Keratinocyte (primary cell): ENCODE data around the gene SP1. TPM values are rescaled to one million over a fixed set of nuclear protein-coding genes. Genes with fewer than 3 reads are reported as not detected.
A peak's percentile ranks its signal among the peaks of the same experiment; 100 is the strongest.

Source experiments
- DNase-seq: peaks from one replicate; pipeline ENCODE4 v3.0.0-alpha.2; 2011; ENCODE audit warnings: low read depth, missing footprints, low spot score
- FAIRE-seq: peaks from 2 replicates; lab custom pipeline; 2011; peaks lifted over from hg19 to GRCh38; lab: Jason Lieb, UNC
- H2AFZ ChIP-seq: 2 replicates; pipeline ENCODE4 v1.6.0; 2012; ENCODE audit warnings: low read length, control low read depth, inconsistent platforms; ENCODE audit not compliant: control insufficient read depth
- H3K27ac ChIP-seq: 2 replicates; pipeline ENCODE4 v1.5.1; 2011; ENCODE audit warnings: low read length; ENCODE audit not compliant: control insufficient read depth, insufficient read depth
- H3K27me3 ChIP-seq: 3 replicates; pipeline ENCODE4 v1.6.0; 2011; ENCODE audit warnings: low read length; ENCODE audit not compliant: control insufficient read depth, insufficient read depth; ENCODE audit errors: extremely low read depth
- H3K36me3 ChIP-seq, 2 experiments: 2 replicates in 1 of 2; 3 replicates in 1 of 2; pipeline ENCODE4 v1.5.1; 2011; ENCODE audit warnings: low read length in 2 of 2, mild to moderate bottlenecking in 1 of 2; ENCODE audit not compliant: control insufficient read depth in 2 of 2, insufficient read depth in 2 of 2; ENCODE audit errors: extremely low read depth in 1 of 2
- H3K4me1 ChIP-seq: 3 replicates; pipeline ENCODE4 v1.5.1; 2011; ENCODE audit warnings: low read length; ENCODE audit not compliant: control insufficient read depth, insufficient read depth; ENCODE audit errors: extremely low read depth
- H3K4me2 ChIP-seq: 3 replicates; pipeline ENCODE4 v1.6.0; 2011; ENCODE audit warnings: low read depth, low read length; ENCODE audit not compliant: control insufficient read depth, insufficient read depth; ENCODE audit errors: extremely low read depth
- H3K4me3 ChIP-seq, 3 experiments: fragments of 200-600 bp in 1 of 3; sonication (generic) in 1 of 3; 2 replicates in 2 of 3; 3 replicates in 1 of 3; pipeline ENCODE4 v1.5.1; 2011 to 2016; ENCODE audit warnings: low read length in 3 of 3, mild to moderate bottlenecking in 3 of 3, control low read depth in 2 of 3, inconsistent platforms in 1 of 3, low read depth in 1 of 3, mixed read lengths in 1 of 3, mixed run types in 1 of 3, moderate library complexity in 1 of 3; ENCODE audit not compliant: control insufficient read depth in 2 of 3, insufficient read depth in 2 of 3; ENCODE audit errors: extremely low read depth in 1 of 3
- H3K79me2 ChIP-seq: 2 replicates; pipeline ENCODE4 v1.6.0; 2012; ENCODE audit warnings: low read length; ENCODE audit not compliant: control insufficient read depth, insufficient read depth
- H3K9ac ChIP-seq: 3 replicates; pipeline ENCODE4 v1.6.0; 2011; ENCODE audit warnings: low read length; ENCODE audit not compliant: control insufficient read depth, insufficient read depth; ENCODE audit errors: extremely low read depth
- H3K9me1 ChIP-seq: 3 replicates; pipeline ENCODE4 v1.6.0; 2011; ENCODE audit warnings: low read length; ENCODE audit not compliant: control insufficient read depth, insufficient read depth; ENCODE audit errors: extremely low read depth
- H3K9me3 ChIP-seq: 2 replicates; pipeline ENCODE4 v1.5.1; 2012; ENCODE audit warnings: low read depth, low read length; ENCODE audit not compliant: control insufficient read depth
- H4K20me1 ChIP-seq: 3 replicates; pipeline ENCODE4 v1.6.0; 2011; ENCODE audit warnings: low read length; ENCODE audit not compliant: control insufficient read depth, insufficient read depth; ENCODE audit errors: extremely low read depth
- EZH2 ChIP-seq: IDR thresholded peaks from one replicate; pipeline ENCODE4 v1.6.1; 2012; ENCODE audit warnings: inconsistent platforms, mild to moderate bottlenecking, low read length, moderate library complexity
- dilution Hi-C: fragments of 300-500 bp; cut with MboI; formaldehyde crosslinking; loops from one replicate; pipeline ENCODE4 v1.7.0; 2020; ENCODE audit warnings: low sequenced_read_pairs; ENCODE audit not compliant: extremely low pct_ligation_motif_present
- polyA plus RNA-seq, 5 experiments: library from polyadenylated mRNA; depleted of rRNA in 3 of 5; stranded (reverse) in 3 of 5; stranded (forward) in 1 of 5; unstranded in 1 of 5; fragments of >200 nt; gene quantifications; 1 replicate in 1 of 5; 2 replicates in 3 of 5; 3 replicates in 1 of 5; pipeline versions ENCODE4 v1.2.1 to v1.2.3, GENCODE V29; 2011 to 2012; ENCODE audit warnings: missing spikeins in 2 of 5, low read depth in 1 of 5, low replicate concordance in 1 of 5
- TF ChIP-seq, protein P1 (sequence below), 3 experiments: IDR thresholded peaks in 1 of 3; conservative IDR thresholded peaks in 1 of 3; optimal IDR thresholded peaks in 1 of 3; 2 replicates in 2 of 3; 3 replicates in 1 of 3; pipeline versions ENCODE3 to v1.5.1; 2011; ENCODE audit warnings: low read length in 3 of 3, mild to moderate bottlenecking in 3 of 3, moderate library complexity in 2 of 3, control low read depth in 1 of 3, inconsistent platforms in 1 of 3; ENCODE audit not compliant: insufficient read depth in 2 of 3; ENCODE audit errors: extremely low read depth in 1 of 3

The SP1 gene
- polyA plus RNA-seq, 1 donor (not counting 4 experiments of a cell fraction or from before 2014, with no cell fraction given) = 30.7 TPM

DNA sequence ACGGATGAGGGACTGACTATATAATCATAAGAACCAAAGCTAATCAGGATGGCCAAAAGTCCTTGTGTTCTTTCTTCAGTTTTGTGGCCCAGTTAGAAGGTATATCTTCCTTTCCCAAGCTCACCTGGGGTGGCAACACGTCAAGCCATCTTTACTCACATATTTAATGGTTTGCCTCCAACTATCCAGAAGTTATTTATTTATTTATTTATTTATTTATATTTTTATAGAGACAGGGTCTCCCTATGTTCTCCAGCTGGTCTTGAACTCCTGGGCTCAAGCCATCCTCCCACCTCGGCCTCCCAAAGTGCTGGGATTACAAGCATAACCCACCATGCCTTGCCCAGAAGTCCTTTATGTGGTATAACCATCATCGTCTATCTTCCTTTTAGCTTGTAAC lies 32.1 kb upstream of the SP1 start:
- no peak overlapping the region for H3K4me2 ChIP-seq
- no peak overlapping the region for H2AFZ ChIP-seq
- H3K79me2 ChIP-seq = no peaks in the 10 kb centered on the region
- TF ChIP-seq, protein P1, sequence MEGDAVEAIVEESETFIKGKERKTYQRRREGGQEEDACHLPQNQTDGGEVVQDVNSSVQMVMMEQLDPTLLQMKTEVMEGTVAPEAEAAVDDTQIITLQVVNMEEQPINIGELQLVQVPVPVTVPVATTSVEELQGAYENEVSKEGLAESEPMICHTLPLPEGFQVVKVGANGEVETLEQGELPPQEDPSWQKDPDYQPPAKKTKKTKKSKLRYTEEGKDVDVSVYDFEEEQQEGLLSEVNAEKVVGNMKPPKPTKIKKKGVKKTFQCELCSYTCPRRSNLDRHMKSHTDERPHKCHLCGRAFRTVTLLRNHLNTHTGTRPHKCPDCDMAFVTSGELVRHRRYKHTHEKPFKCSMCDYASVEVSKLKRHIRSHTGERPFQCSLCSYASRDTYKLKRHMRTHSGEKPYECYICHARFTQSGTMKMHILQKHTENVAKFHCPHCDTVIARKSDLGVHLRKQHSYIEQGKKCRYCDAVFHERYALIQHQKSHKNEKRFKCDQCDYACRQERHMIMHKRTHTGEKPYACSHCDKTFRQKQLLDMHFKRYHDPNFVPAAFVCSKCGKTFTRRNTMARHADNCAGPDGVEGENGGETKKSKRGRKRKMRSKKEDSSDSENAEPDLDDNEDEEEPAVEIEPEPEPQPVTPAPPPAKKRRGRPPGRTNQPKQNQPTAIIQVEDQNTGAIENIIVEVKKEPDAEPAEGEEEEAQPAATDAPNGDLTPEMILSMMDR (optimal IDR thresholded peaks at IDR 0.05 in 1 of 3, IDR thresholded peaks at IDR 0.05 in 1 of 3, conservative IDR thresholded peaks at IDR 0.05 in 1 of 3; ENCODE audit: extremely low read depth in 1 of 3, insufficient read depth in 2 of 3, low read length in 3 of 3) = no peak
- no peak for TF ChIP-seq EZH2
- FAIRE-seq (no peak), DNase-seq (no peak)
- H3K4me3 ChIP-seq = no peak overlapping the region
- H3K9me3 ChIP-seq = no peaks in the 10 kb centered on the region
- no peaks in the 10 kb centered on the region for H3K36me3 ChIP-seq
- H3K4me1 ChIP-seq = peaks cover 10% of the 10 kb centered on the region
- H4K20me1 ChIP-seq = no peaks in the 10 kb centered on the region
- H3K9ac ChIP-seq = no peak overlapping the region
- H3K27ac ChIP-seq = no peak overlapping the region
- no peaks in the 10 kb centered on the region for H3K27me3 ChIP-seq
- no peaks in the 10 kb centered on the region for H3K9me1 ChIP-seq
- dilution Hi-C loops = no loop called here

- Histone ChIP-seq H3K4me1 (peaks cover 9% of the 10 kb centered on the region), H3K27ac (no peak overlapping the region), H4K20me1 (no peaks in the 10 kb centered on the region), H3K4me2 (no peak overlapping the region), H3K9ac (no peak overlapping the region), H3K79me2 (no peaks in the 10 kb centered on the region), H3K27me3 (no peaks in the 10 kb centered on the region), H2AFZ (peak overlapping the region; percentile 22), H3K4me3 (no peak overlapping the region), H3K9me1 (no peaks in the 10 kb centered on the region), H3K9me3 (no peaks in the 10 kb centered on the region), H3K36me3 (no peaks in the 10 kb centered on the region)
- FAIRE-seq (peak; percentile 36), DNase-seq (peak; percentile 67)
- dilution Hi-C loops = no loop called here
- TF ChIP-seq, protein P1 (optimal IDR thresholded peaks at IDR 0.05 in 1 of 3, IDR thresholded peaks at IDR 0.05 in 1 of 3, conservative IDR thresholded peaks at IDR 0.05 in 1 of 3; ENCODE audit: extremely low read depth in 1 of 3, insufficient read depth in 2 of 3, low read length in 3 of 3) = peak; percentile 78 to 84 (median 80)
- TF ChIP-seq EZH2 = no peak
Observed at GRCh38 chr12:53352331-53353256, 27.4 kb upstream of the SP1 start.
